NCI-H1694 treated with DMSO at 0.1 percent for 48 hours (cell line): Measurements from ENCODE around the gene DHRSX.
"Not testable (repeated sequence)": the region's sequence is repeated elsewhere in the genome, so short reads cannot be mapped to it uniquely, and the experiment has no call there.

Experiments
- DNase-seq: peaks from one replicate; lab custom pipeline; 2025; lab: John Stamatoyannopoulos, UW

DHRSX gene

GRCh38 chrX:2350703-2351102, 150.1 kb downstream of the DHRSX start:
- not testable (repeated sequence) for DNase-seq

- not testable (repeated sequence) for DNase-seq
Measured at GRCh38 chrX:2350036-2350435, 150.7 kb downstream of the DHRSX start.

GRCh38 chrX:2348211-2348610, 152.6 kb downstream of the DHRSX start:
- DNase-seq: no peak

GRCh38 chrX:2346158-2346557, 154.6 kb downstream of the DHRSX start:
- no peak for DNase-seq

GRCh38 chrX:2345562-2345961, 155.2 kb downstream of the DHRSX start:
- DNase-seq: no peak

GRCh38 chrX:2343413-2343812, 157.4 kb downstream of the DHRSX start:
- no peak for DNase-seq

- no peak for DNase-seq
Measured at GRCh38 chrX:2342874-2343273, 157.9 kb downstream of the DHRSX start.

- no peak for DNase-seq
Measured at GRCh38 chrX:2342281-2342688, 158.5 kb downstream of the DHRSX start.

- DNase-seq: no peak
Measured at GRCh38 chrX:2340991-2341390, 159.8 kb downstream of the DHRSX start.

- no peak for DNase-seq
Measured at GRCh38 chrX:2336181-2336580, 164.6 kb downstream of the DHRSX start.

- DNase-seq: no peak
Measured at GRCh38 chrX:2334237-2334636, 166.5 kb downstream of the DHRSX start.

- no peak for DNase-seq
Measured at GRCh38 chrX:2332252-2332651, 168.5 kb downstream of the DHRSX start.

- DNase-seq: no peak
Measured at GRCh38 chrX:2330910-2331309, 169.9 kb downstream of the DHRSX start.

- no peak for DNase-seq
Measured at GRCh38 chrX:2330487-2330886, 170.3 kb downstream of the DHRSX start.

- DNase-seq: no peak
Measured at GRCh38 chrX:2327423-2327822, 173.4 kb downstream of the DHRSX start.

GRCh38 chrX:2325076-2325784, 175.5 kb downstream of the DHRSX start:
- no peak for DNase-seq

- DNase-seq: no peak
Measured at GRCh38 chrX:2324151-2324550, 176.6 kb downstream of the DHRSX start.

GRCh38 chrX:2321411-2321810, 179.4 kb downstream of the DHRSX start:
- DNase-seq: no peak

GRCh38 chrX:2320580-2321327, 180.0 kb downstream of the DHRSX start:
- no peak for DNase-seq

GRCh38 chrX:2320089-2320488, 180.7 kb downstream of the DHRSX start:
- DNase-seq: no peak

GRCh38 chrX:2318371-2318770, 182.4 kb downstream of the DHRSX start:
- DNase-seq: no peak

GRCh38 chrX:2317527-2318055, 183.2 kb downstream of the DHRSX start:
- DNase-seq: no peak

- DNase-seq: no peak
Measured at GRCh38 chrX:2316534-2316933, 184.2 kb downstream of the DHRSX start.
